KMS-11 (cell line): ENCODE measurements around the gene PRR3.

ENCODE experiments used
- H2AFZ ChIP-seq: fragments of 200-600 bp; sonication (generic); 2 replicates; pipeline ENCODE4 v1.6.1; 2016; ENCODE audit warnings: antibody characterized with exemption, mixed run types, low read depth
- H3K27ac ChIP-seq: fragments of 200-600 bp; sonication (generic); 2 replicates; pipeline ENCODE4 v1.6.1; 2016; ENCODE audit warnings: mild to moderate bottlenecking, mixed run types
- H3K27me3 ChIP-seq: fragments of 200-600 bp; sonication (generic); 2 replicates; pipeline ENCODE4 v1.6.1; 2017; ENCODE audit warnings: mild to moderate bottlenecking, low read depth, mixed run types, moderate library complexity; ENCODE audit not compliant: insufficient read depth
- H3K36me3 ChIP-seq: fragments of 200-600 bp; sonication (generic); 2 replicates; pipeline ENCODE4 v1.6.1; 2017; ENCODE audit warnings: mild to moderate bottlenecking, mixed run types; ENCODE audit not compliant: insufficient read depth
- H3K4me1 ChIP-seq: fragments of 200-600 bp; sonication (generic); 2 replicates; pipeline ENCODE4 v1.6.1; 2016; ENCODE audit warnings: mild to moderate bottlenecking, low read depth, mixed run types; ENCODE audit not compliant: poor library complexity, severe bottlenecking
- H3K4me2 ChIP-seq: fragments of 200-600 bp; sonication (generic); 2 replicates; pipeline ENCODE4 v1.7.0; 2016; ENCODE audit warnings: mild to moderate bottlenecking, mixed run types
- H3K4me3 ChIP-seq: fragments of 200-600 bp; sonication (generic); IDR thresholded peaks from 2 replicates; pipeline ENCODE4 v1.6.1; 2017; ENCODE audit warnings: low read depth, low read length, mixed read lengths; ENCODE audit not compliant: insufficient read depth
- H3K79me2 ChIP-seq: fragments of 200-600 bp; sonication (generic); 2 replicates; pipeline ENCODE4 v1.6.1; 2016; ENCODE audit warnings: low read depth, mixed run types; ENCODE audit not compliant: insufficient read depth
- H3K9ac ChIP-seq: fragments of 200-600 bp; sonication (generic); 2 replicates; pipeline ENCODE4 v1.6.1; 2016; ENCODE audit warnings: mild to moderate bottlenecking, mixed run types
- H4K20me1 ChIP-seq: fragments of 200-600 bp; sonication (generic); 2 replicates; pipeline ENCODE4 v1.6.1; 2016; ENCODE audit warnings: mild to moderate bottlenecking, mixed run types; ENCODE audit not compliant: insufficient read depth
- TF ChIP-seq, protein P1 (sequence below): fragments of 200-600 bp; sonication (generic); conservative IDR thresholded peaks from 2 replicates; pipeline ENCODE4 v1.6.1; 2017; ENCODE audit warnings: low read depth, mild to moderate bottlenecking, antibody characterized with exemption, low read length, moderate library complexity, mixed read lengths

The PRR3 gene

DNA sequence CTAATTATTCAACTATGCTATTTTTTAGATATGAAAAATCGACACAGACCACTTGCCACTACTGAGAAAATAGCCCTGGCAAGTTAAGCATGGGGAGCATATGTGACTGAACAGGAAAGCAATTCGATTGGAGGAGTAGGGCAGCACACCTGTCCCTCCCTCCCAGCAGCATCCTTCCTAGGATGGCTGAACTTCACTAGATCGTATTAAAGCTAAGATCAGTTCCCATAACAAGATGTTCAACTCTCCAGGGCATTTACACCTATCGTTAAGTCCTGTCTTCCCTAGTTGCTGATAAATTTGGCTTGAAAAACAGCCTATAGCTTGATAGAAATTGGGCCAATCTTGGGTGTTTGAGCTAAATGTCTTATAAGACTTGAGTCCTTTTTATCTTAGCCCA is 53.0 kb downstream of the PRR3 start:
- H3K9ac ChIP-seq = no peak overlapping the region
- H3K4me1 ChIP-seq = peaks cover 20% of the 10 kb centered on the region
- H3K4me2 ChIP-seq = no peak overlapping the region
- no peaks in the 10 kb centered on the region for H3K27me3 ChIP-seq
- no peak overlapping the region for H3K4me3 ChIP-seq
- H3K79me2 ChIP-seq = peaks cover 26% of the 10 kb centered on the region; the same call in 1 of the 2 replicates
- H2AFZ ChIP-seq = no peak overlapping the region
- TF ChIP-seq, protein P1, sequence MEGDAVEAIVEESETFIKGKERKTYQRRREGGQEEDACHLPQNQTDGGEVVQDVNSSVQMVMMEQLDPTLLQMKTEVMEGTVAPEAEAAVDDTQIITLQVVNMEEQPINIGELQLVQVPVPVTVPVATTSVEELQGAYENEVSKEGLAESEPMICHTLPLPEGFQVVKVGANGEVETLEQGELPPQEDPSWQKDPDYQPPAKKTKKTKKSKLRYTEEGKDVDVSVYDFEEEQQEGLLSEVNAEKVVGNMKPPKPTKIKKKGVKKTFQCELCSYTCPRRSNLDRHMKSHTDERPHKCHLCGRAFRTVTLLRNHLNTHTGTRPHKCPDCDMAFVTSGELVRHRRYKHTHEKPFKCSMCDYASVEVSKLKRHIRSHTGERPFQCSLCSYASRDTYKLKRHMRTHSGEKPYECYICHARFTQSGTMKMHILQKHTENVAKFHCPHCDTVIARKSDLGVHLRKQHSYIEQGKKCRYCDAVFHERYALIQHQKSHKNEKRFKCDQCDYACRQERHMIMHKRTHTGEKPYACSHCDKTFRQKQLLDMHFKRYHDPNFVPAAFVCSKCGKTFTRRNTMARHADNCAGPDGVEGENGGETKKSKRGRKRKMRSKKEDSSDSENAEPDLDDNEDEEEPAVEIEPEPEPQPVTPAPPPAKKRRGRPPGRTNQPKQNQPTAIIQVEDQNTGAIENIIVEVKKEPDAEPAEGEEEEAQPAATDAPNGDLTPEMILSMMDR = no peak
- no peak overlapping the region for H3K27ac ChIP-seq
- no peaks in the 10 kb centered on the region for H4K20me1 ChIP-seq
- peaks cover 21% of the 10 kb centered on the region; the same call in 1 of the 2 replicates for H3K36me3 ChIP-seq

GRCh38 chr6:30611150-30611855 is 54.2 kb downstream of the PRR3 start:
- Histone ChIP-seq H3K4me1 (peaks cover 20% of the 10 kb centered on the region), H2AFZ (no peak overlapping the region), H3K4me3 (no peak overlapping the region), H3K36me3 (peaks cover 16% of the 10 kb centered on the region; the same call in 1 of the 2 replicates), H3K27me3 (no peaks in the 10 kb centered on the region), H4K20me1 (no peaks in the 10 kb centered on the region), H3K27ac (no peak overlapping the region; the same call in 1 of the 2 replicates), H3K9ac (no peak overlapping the region), H3K79me2 (peaks cover 39% of the 10 kb centered on the region), H3K4me2 (no peak overlapping the region)
- TF ChIP-seq, protein P1 = no peak

GRCh38 chr6:30611856-30612194 is 54.7 kb downstream of the PRR3 start:
- no peak overlapping the region for H3K4me2 ChIP-seq
- H3K9ac ChIP-seq = no peak overlapping the region
- TF ChIP-seq, protein P1 = no peak
- H2AFZ ChIP-seq = no peak overlapping the region
- H3K27ac ChIP-seq = no peak overlapping the region; the same call in 1 of the 2 replicates
- peaks cover 16% of the 10 kb centered on the region; the same call in 1 of the 2 replicates for H3K36me3 ChIP-seq
- no peak overlapping the region for H3K4me3 ChIP-seq
- H3K4me1 ChIP-seq = peaks cover 20% of the 10 kb centered on the region
- no peaks in the 10 kb centered on the region for H3K27me3 ChIP-seq
- H3K79me2 ChIP-seq = peaks cover 44% of the 10 kb centered on the region
- no peaks in the 10 kb centered on the region for H4K20me1 ChIP-seq

- H3K4me1 ChIP-seq = peaks cover 20% of the 10 kb centered on the region
- H3K79me2 ChIP-seq = peaks cover 47% of the 10 kb centered on the region
Observed at GRCh38 chr6:30612213-30612612, 55.1 kb downstream of the PRR3 start.

More at GRCh38 chr6:30612213-30612612, 55.1 kb downstream of the PRR3 start:
- Histone ChIP-seq H3K36me3 (peaks cover 13% of the 10 kb centered on the region; the same call in 1 of the 2 replicates), H2AFZ (no peak overlapping the region), H3K27ac (peak overlapping the region; percentile 10; the same call in 1 of the 2 replicates), H3K27me3 (no peaks in the 10 kb centered on the region), H4K20me1 (no peaks in the 10 kb centered on the region), H3K4me3 (no peak overlapping the region), H3K9ac (no peak overlapping the region), H3K4me2 (no peak overlapping the region)
- TF ChIP-seq, protein P1 = no peak
